H1 (cell line): Measurements from ENCODE around the gene ASCL1. TPM values are rescaled to one million over a fixed set of nuclear protein-coding genes. Genes with fewer than 3 reads are reported as not detected.

Experiments used
- CTCF ChIA-PET: fragments of 300-600 bp; sonication (Branson Sonifier 250); formaldehyde crosslinking; loops from one replicate; lab custom pipeline; 2021; ENCODE audit not compliant: partially characterized antibody; lab: Charles Lee
- POLR2A ChIA-PET: fragments of 300-600 bp; sonication (Branson Sonifier 250); formaldehyde crosslinking; loops from one replicate; lab custom pipeline; 2021; ENCODE audit warnings: inconsistent platforms; ENCODE audit not compliant: partially characterized antibody; lab: Charles Lee
- DNase-seq, 2 experiments: peaks; one replicate each; pipeline versions ENCODE4 v3.0.0 to v3.0.0-alpha.2; 2010 to 2022; ENCODE audit warnings: low spot score in 2 of 2, low read depth in 1 of 2, mixed read lengths in 1 of 2
- FAIRE-seq: peaks from 2 replicates; lab custom pipeline; 2011; peaks lifted over from hg19 to GRCh38; lab: Jason Lieb, UNC
- H2AFZ ChIP-seq: 2 replicates; pipeline ENCODE4 v1.8.1; 2012; ENCODE audit warnings: low read length, inconsistent platforms
- H2AK5ac ChIP-seq: 2 replicates; pipeline ENCODE4 v1.6.1; 2013; ENCODE audit warnings: low read depth, low read length
- H2BK120ac ChIP-seq: replicated peaks from 2 replicates; pipeline ENCODE3; 2013; ENCODE audit warnings: low read depth, low read length, inconsistent platforms
- H2BK12ac ChIP-seq: 2 replicates; pipeline ENCODE4 v1.6.1; 2013; ENCODE audit warnings: low read depth, low read length
- H2BK15ac ChIP-seq: 2 replicates; pipeline ENCODE4 v1.6.1; 2013; ENCODE audit warnings: low read length
- H2BK20ac ChIP-seq: 2 replicates; pipeline ENCODE4 v1.6.1; 2013; ENCODE audit warnings: low read length
- H2BK5ac ChIP-seq: 2 replicates; pipeline ENCODE4 v1.6.1; 2013; ENCODE audit warnings: low read depth, low read length
- H3K14ac ChIP-seq: 2 replicates; pipeline ENCODE4 v1.6.1; 2013; ENCODE audit warnings: inconsistent platforms; ENCODE audit not compliant: insufficient read length
- H3K18ac ChIP-seq: 2 replicates; pipeline ENCODE4 v1.6.1; 2013; ENCODE audit warnings: low read length; ENCODE audit errors: extremely low read depth
- H3K23ac ChIP-seq: 2 replicates; pipeline ENCODE4 v1.6.1; 2013; ENCODE audit warnings: inconsistent platforms; ENCODE audit not compliant: insufficient read length
- H3K23me2 ChIP-seq: 2 replicates; pipeline ENCODE4 v1.6.1; 2013; ENCODE audit warnings: low read depth, low read length
- H3K27ac ChIP-seq: 2 replicates; pipeline ENCODE4 v1.6.1; 2011; ENCODE audit warnings: low read depth, low read length, inconsistent platforms
- H3K27me3 ChIP-seq, 4 experiments: replicated peaks in 1 of 4; 1 replicate in 1 of 4; 2 replicates in 3 of 4; pipeline versions ENCODE4 v1.6.1 to v1.8.1; 2011 to 2013; ENCODE audit warnings: low read length in 3 of 4, mild to moderate bottlenecking in 3 of 4, inconsistent platforms in 2 of 4, mixed read lengths in 2 of 4, moderate library complexity in 1 of 4; ENCODE audit not compliant: control insufficient read depth in 3 of 4, insufficient read depth in 3 of 4; ENCODE audit errors: extremely low read depth in 1 of 4
- H3K36me3 ChIP-seq, 4 experiments: 2 replicates each; pipeline versions ENCODE4 v1.6.1 to v1.8.1; 2011 to 2013; ENCODE audit warnings: mild to moderate bottlenecking in 4 of 4, low read length in 3 of 4, moderate library complexity in 2 of 4, control low read depth in 1 of 4, inconsistent platforms in 1 of 4; ENCODE audit not compliant: insufficient read depth in 4 of 4, control insufficient read depth in 2 of 4
- H3K4ac ChIP-seq: replicated peaks from 2 replicates; pipeline ENCODE3; 2013; ENCODE audit warnings: low read length, low read depth, mixed read lengths, inconsistent platforms; ENCODE audit not compliant: insufficient read length
- H3K4me1 ChIP-seq, 4 experiments: replicated peaks in 1 of 4; 1 replicate in 1 of 4; 2 replicates in 3 of 4; pipeline versions ENCODE4 v1.6.1 to v1.8.1; 2011 to 2013; ENCODE audit warnings: low read length in 3 of 4, inconsistent platforms in 2 of 4, mixed read lengths in 1 of 4; ENCODE audit not compliant: insufficient read depth in 4 of 4, control insufficient read depth in 3 of 4
- H3K4me2 ChIP-seq, 2 experiments: 2 replicates each; pipeline versions ENCODE4 v1.6.1 to v1.8.1; 2011 to 2013; ENCODE audit warnings: low read depth in 2 of 2, low read length in 2 of 2, control low read depth in 1 of 2, inconsistent platforms in 1 of 2, mild to moderate bottlenecking in 1 of 2; ENCODE audit not compliant: insufficient read depth in 1 of 2
- H3K4me3 ChIP-seq, 4 experiments: fragments of 200-600, 300-600 bp in 1 of 4; sonication (generic), shearing (Covaris generic), sonication (Bioruptor Twin) in 1 of 4; 2 replicates each; pipeline versions ENCODE4 v1.5.1 to v1.8.1; 2011 to 2016; ENCODE audit warnings: low read length in 4 of 4, low read depth in 3 of 4, control low read depth in 2 of 4, inconsistent platforms in 2 of 4, mild to moderate bottlenecking in 2 of 4, mixed read lengths in 1 of 4, moderate library complexity in 1 of 4; ENCODE audit not compliant: insufficient read depth in 2 of 4; ENCODE audit errors: extremely low read depth in 1 of 4
- H3K56ac ChIP-seq: replicated peaks from 2 replicates; pipeline ENCODE3; 2013; ENCODE audit warnings: low read depth, mild to moderate bottlenecking, mixed read lengths, low read length, inconsistent platforms; ENCODE audit not compliant: insufficient read length
- H3K79me1 ChIP-seq: 2 replicates; pipeline ENCODE4 v1.6.1; 2013; ENCODE audit warnings: low read depth, low read length, control low read depth
- H3K79me2 ChIP-seq, 2 experiments: 2 replicates each; pipeline versions ENCODE4 v1.6.1 to v1.8.1; 2012 to 2013; ENCODE audit warnings: low read length in 2 of 2, mild to moderate bottlenecking in 2 of 2, inconsistent platforms in 1 of 2; ENCODE audit not compliant: insufficient read depth in 2 of 2, control insufficient read depth in 1 of 2
- H3K9ac ChIP-seq, 4 experiments: replicated peaks in 1 of 4; 1 replicate in 1 of 4; 2 replicates in 3 of 4; pipeline versions ENCODE4 v1.6.1 to v1.8.1; 2011 to 2013; ENCODE audit warnings: low read depth in 3 of 4, low read length in 3 of 4, control low read depth in 2 of 4, mild to moderate bottlenecking in 2 of 4, moderate library complexity in 2 of 4, inconsistent platforms in 1 of 4; ENCODE audit errors: extremely low read depth in 1 of 4
- H3K9me3 ChIP-seq, 2 experiments: 2 replicates each; pipeline versions ENCODE4 v1.6.1 to v1.8.1; 2012 to 2013; ENCODE audit warnings: mild to moderate bottlenecking in 2 of 2, moderate library complexity in 2 of 2, control low read depth in 1 of 2, inconsistent platforms in 1 of 2, low read depth in 1 of 2, low read length in 1 of 2, mixed read lengths in 1 of 2; ENCODE audit not compliant: insufficient read depth in 2 of 2
- H4K20me1 ChIP-seq, 2 experiments: replicated peaks in 1 of 2; 2 replicates each; pipeline versions ENCODE3 to v1.8.1; 2011 to 2013; ENCODE audit warnings: inconsistent platforms in 2 of 2, low read length in 2 of 2, mild to moderate bottlenecking in 1 of 2; ENCODE audit not compliant: insufficient read depth in 2 of 2, control insufficient read depth in 1 of 2
- H4K5ac ChIP-seq: 2 replicates; pipeline ENCODE4 v1.6.1; 2013; ENCODE audit warnings: low read length, low read depth, mixed read lengths, inconsistent platforms; ENCODE audit not compliant: insufficient read length
- H4K8ac ChIP-seq: 2 replicates; pipeline ENCODE4 v1.8.0; 2013; ENCODE audit warnings: mild to moderate bottlenecking, moderate library complexity, low read length, inconsistent platforms; ENCODE audit not compliant: insufficient read depth; ENCODE audit errors: extremely low read depth
- H4K91ac ChIP-seq: replicated peaks from 2 replicates; pipeline ENCODE3; 2013; ENCODE audit warnings: low read length, mixed read lengths, inconsistent platforms; ENCODE audit not compliant: insufficient read length
- CBX5 ChIP-seq: fragments of 300-800, 300-1000 bp; sonication (generic); IDR thresholded peaks from 2 replicates; pipeline ENCODE4 v1.7.1; 2016; ENCODE audit warnings: antibody characterized with exemption, low read length, low read depth
- CTBP2 ChIP-seq: IDR thresholded peaks from 2 replicates; pipeline ENCODE4 v1.7.0; 2011; ENCODE audit warnings: borderline replicate concordance, mild to moderate bottlenecking, moderate library complexity, mixed read lengths, low read length; ENCODE audit not compliant: insufficient read depth, insufficient read length
- CTCF ChIP-seq, 3 experiments: IDR thresholded peaks; 1 replicate in 2 of 3; 2 replicates in 1 of 3; pipeline versions ENCODE4 v1.5.1 to v1.6.1; 2011; ENCODE audit warnings: low read length in 3 of 3, mild to moderate bottlenecking in 3 of 3, inconsistent platforms in 2 of 3, low read depth in 1 of 3, moderate library complexity in 1 of 3; ENCODE audit not compliant: insufficient read depth in 1 of 3; ENCODE audit errors: control extremely low read depth in 1 of 3
- KDM4A ChIP-seq: IDR thresholded peaks from one replicate; pipeline ENCODE4 v1.7.1; 2012; ENCODE audit warnings: low read depth, mild to moderate bottlenecking, moderate library complexity, low read length, inconsistent platforms; ENCODE audit not compliant: severe bottlenecking
- MAFK ChIP-seq: IDR thresholded peaks from 2 replicates; pipeline ENCODE4 v1.6.1; 2012; ENCODE audit warnings: low read depth, mild to moderate bottlenecking, improper control_type of control experiment, low read length
- MAX ChIP-seq: IDR thresholded peaks from 2 replicates; pipeline ENCODE4 v1.6.1; 2012; ENCODE audit warnings: inconsistent platforms
- POLR2A ChIP-seq, 2 experiments: IDR thresholded peaks; 1 replicate in 1 of 2; 2 replicates in 1 of 2; pipeline ENCODE4 v1.6.1; 2011; ENCODE audit warnings: low read depth in 2 of 2, low read length in 2 of 2, mild to moderate bottlenecking in 2 of 2; ENCODE audit errors: control extremely low read depth in 1 of 2
- RBBP5 ChIP-seq: IDR thresholded peaks from 2 replicates; pipeline ENCODE4 v1.7.1; 2012; ENCODE audit warnings: low read depth, mild to moderate bottlenecking, inconsistent platforms, low read length, moderate library complexity, borderline replicate concordance
- SP2 ChIP-seq: IDR thresholded peaks from 2 replicates; pipeline ENCODE4 v1.6.1; 2012; ENCODE audit warnings: mild to moderate bottlenecking, low read length, inconsistent platforms
- TBP ChIP-seq: IDR thresholded peaks from 2 replicates; pipeline ENCODE4 v1.6.1; 2011; ENCODE audit warnings: low read depth, low read length, improper control_type of control experiment
- TEAD4 ChIP-seq: IDR thresholded peaks from 2 replicates; pipeline ENCODE4 v1.6.1; 2012; ENCODE audit warnings: low read depth, low read length, inconsistent platforms, mixed read lengths
- polyA plus RNA-seq, 7 experiments: library from polyadenylated mRNA; depleted of rRNA in 3 of 7; stranded (reverse) in 5 of 7; unstranded in 2 of 7; fragments of >200 nt in 5 of 7; fragments of 200-250 nt in 2 of 7; gene quantifications; 1 replicate in 5 of 7; 2 replicates in 1 of 7; 4 replicates in 1 of 7; pipeline versions ENCODE4 v1.2.1 to v1.2.3, GENCODE V29; 2011 to 2013; ENCODE audit warnings: missing spikeins in 2 of 7, mixed read lengths in 2 of 7
- total RNA-seq: library from RNA; stranded (reverse); fragmentation: NEBNext Ultra II Directional; extraction: Animal tissue kit (Norgen Biotek cat#: 25700); gene quantifications from 2 replicates; pipeline ENCODE4 v1.2.1, GENCODE V29; 2021

ASCL1 gene
- total and polyA plus RNA-seq, 2 of the 8 experiments (the other 6 are each of a cell fraction or from before 2014, with no cell fraction given), result 0.12 TPM; not detected in 1

GRCh38 chr12:102920271-102920670, 37.2 kb upstream of the ASCL1 start:
- H3K79me2 ChIP-seq, result no peaks in the 10 kb centered on the region
- CTCF ChIA-PET, result interaction anchor here (1.8 kb wide), 1 partner anchor 628 kb away, joined by 4 read pairs; no protein-coding TSS in a partner anchor
- H3K4ac ChIP-seq, result no peak overlapping the region
- H3K4me3 ChIP-seq, result no peak overlapping the region
- no peak overlapping the region for H2AFZ ChIP-seq
- no peak overlapping the region for H3K23ac ChIP-seq
- H2BK5ac ChIP-seq, result no peak overlapping the region
- no peaks in the 10 kb centered on the region for H3K79me1 ChIP-seq
- H3K9ac ChIP-seq, result no peak overlapping the region
- TF ChIP-seq TBP (no peak), TEAD4 (no peak), SP2 (no peak), POLR2A (IDR thresholded peaks at IDR 0.05; ENCODE audit: control extremely low read depth in 1 of 2, low read depth in 2 of 2, low read length in 2 of 2) (no peak), MAFK (no peak), CTBP2 (no peak), KDM4A (no peak), CBX5 (no peak), CTCF (IDR thresholded peaks at IDR 0.05; ENCODE audit: control extremely low read depth in 1 of 3, insufficient read depth in 1 of 3, low read depth in 1 of 3, low read length in 3 of 3) (no peak), MAX (no peak), RBBP5 (no peak)
- H3K9me3 ChIP-seq, result no peaks in the 10 kb centered on the region
- no peak for DNase-seq
- no peak overlapping the region for H2BK20ac ChIP-seq
- no peaks in the 10 kb centered on the region for H3K27me3 ChIP-seq
- no peak overlapping the region for H2BK15ac ChIP-seq
- no peak for FAIRE-seq
- H2BK120ac ChIP-seq, result no peak overlapping the region
- H3K23me2 ChIP-seq, result no peaks in the 10 kb centered on the region
- no peak overlapping the region for H3K4me2 ChIP-seq
- no peak overlapping the region for H3K18ac ChIP-seq
- peaks cover 2 to 10% (median 5%) of the 10 kb centered on the region in 4 experiments; a peak in 4 of 7 replicates for H3K4me1 ChIP-seq
- H2BK12ac ChIP-seq, result no peak overlapping the region
- H4K5ac ChIP-seq, result no peak overlapping the region
- H2AK5ac ChIP-seq, result no peak overlapping the region
- H4K91ac ChIP-seq, result no peak overlapping the region
- no peak overlapping the region for H3K27ac ChIP-seq
- no peak overlapping the region for H3K56ac ChIP-seq
- H3K36me3 ChIP-seq, result no peaks in the 10 kb centered on the region
- POLR2A ChIA-PET, result no interaction called here
- H3K14ac ChIP-seq, result no peak overlapping the region
- no peaks in the 10 kb centered on the region for H4K20me1 ChIP-seq
- no peak overlapping the region for H4K8ac ChIP-seq
